Activated T-cell treated with anti-CD3 and anti-CD28 coated beads for 48 hours (primary cell): Measurements from ENCODE around the gene TRPM8.
A peak's percentile ranks its signal among the peaks of the same experiment; 100 is the strongest.

Source experiments
- DNase-seq: peaks from one replicate; pipeline ENCODE4 v3.0.0-alpha.2; 2020; ENCODE audit warnings: low read depth

TRPM8 gene

GRCh38 chr2:234002281-234002680 is 85.1 kb downstream of the TRPM8 start:
- DNase-seq: no peak

GRCh38 chr2:234003972-234004617 is 86.9 kb downstream of the TRPM8 start:
- peak; percentile 26 for DNase-seq

- no peak for DNase-seq
Observed at GRCh38 chr2:234005126-234005525, 88.0 kb downstream of the TRPM8 start.

GRCh38 chr2:234006501-234006900 is 89.3 kb downstream of the TRPM8 start:
- DNase-seq: no peak

- DNase-seq: no peak
Observed at GRCh38 chr2:234014427-234014826, 97.3 kb downstream of the TRPM8 start.

GRCh38 chr2:234015861-234016260 is 98.7 kb downstream of the TRPM8 start:
- no peak for DNase-seq

GRCh38 chr2:234019896-234020295 is 102.7 kb downstream of the TRPM8 start:
- no peak for DNase-seq

GRCh38 chr2:234020332-234020731 is 103.2 kb downstream of the TRPM8 start:
- DNase-seq: no peak

- DNase-seq: no peak
Observed at GRCh38 chr2:234022424-234022823, 105.3 kb downstream of the TRPM8 start.

- no peak for DNase-seq
Observed at GRCh38 chr2:234024304-234024703, 107.1 kb downstream of the TRPM8 start.

- DNase-seq: no peak
Observed at GRCh38 chr2:234025466-234025865, 108.3 kb downstream of the TRPM8 start.

GRCh38 chr2:234025891-234026401 is 108.8 kb downstream of the TRPM8 start:
- no peak for DNase-seq

GRCh38 chr2:234026693-234027254 is 109.6 kb downstream of the TRPM8 start:
- DNase-seq: no peak

- no peak for DNase-seq
Observed at GRCh38 chr2:234027641-234028040, 110.5 kb downstream of the TRPM8 start.

GRCh38 chr2:234029150-234029733 is 112.1 kb downstream of the TRPM8 start:
- no peak for DNase-seq

GRCh38 chr2:234031207-234031606 is 114.0 kb downstream of the TRPM8 start:
- DNase-seq: no peak

GRCh38 chr2:234032279-234032856 is 115.2 kb downstream of the TRPM8 start:
- no peak for DNase-seq

GRCh38 chr2:234033174-234033573 is 116.0 kb downstream of the TRPM8 start:
- DNase-seq: no peak

- no peak for DNase-seq
Observed at GRCh38 chr2:234033885-234034284, 116.7 kb downstream of the TRPM8 start.

GRCh38 chr2:234038076-234038802 is 121.1 kb downstream of the TRPM8 start:
- DNase-seq: no peak

GRCh38 chr2:234044157-234044556 is 127.0 kb downstream of the TRPM8 start:
- DNase-seq: no peak

- DNase-seq: no peak
Observed at GRCh38 chr2:234046521-234046920, 129.3 kb downstream of the TRPM8 start.
